Astrocyte of the spinal cord (primary cell): ENCODE data around the gene CDK5R2.

Experiments
- DNase-seq: peaks from one replicate; pipeline ENCODE4 v3.0.0; 2011; ENCODE audit warnings: low read depth, low spot score
- H3K4me3 ChIP-seq: 2 replicates; pipeline ENCODE4 v1.5.1; 2011; ENCODE audit warnings: low read depth, mild to moderate bottlenecking, low read length, moderate library complexity
- CTCF ChIP-seq: IDR thresholded peaks from 2 replicates; pipeline ENCODE4 v1.5.1; 2012; ENCODE audit warnings: low read depth, mild to moderate bottlenecking, low read length, inconsistent platforms
- in situ Hi-C: cut with HindIII; loops from 2 replicates; pipeline ENCODE4 v1.10.0; 2017; ENCODE audit warnings: low sequenced_read_pairs

CDK5R2 gene

GRCh38 chr2:218999881-219000568 is 40.6 kb downstream of the CDK5R2 start:
- H3K4me3 ChIP-seq: no peak overlapping the region
- in situ Hi-C loops: no loop called here
- DNase-seq: no peak
- TF ChIP-seq CTCF: no peak

- TF ChIP-seq CTCF: no peak
- no peak for DNase-seq
- H3K4me3 ChIP-seq: no peak overlapping the region
- in situ Hi-C loops: no loop called here
Measured at GRCh38 chr2:219000569-219000960, 41.1 kb downstream of the CDK5R2 start.

- no peak for TF ChIP-seq CTCF
- H3K4me3 ChIP-seq: no peak overlapping the region
- DNase-seq: no peak
- in situ Hi-C loops: no loop called here
Measured at GRCh38 chr2:219001100-219001576, 41.7 kb downstream of the CDK5R2 start.

GRCh38 chr2:219001577-219002394 is 42.3 kb downstream of the CDK5R2 start:
- in situ Hi-C loops: no loop called here
- TF ChIP-seq CTCF: no peak
- no peak for DNase-seq

GRCh38 chr2:219002395-219003266 is 43.2 kb downstream of the CDK5R2 start:
- no peak overlapping the region for H3K4me3 ChIP-seq
- in situ Hi-C loops: no loop called here
- DNase-seq: no peak
- TF ChIP-seq CTCF: peak; percentile 34

More at GRCh38 chr2:219001577-219002394, 42.3 kb downstream of the CDK5R2 start:
- no peak overlapping the region for H3K4me3 ChIP-seq

- no peak overlapping the region for H3K4me3 ChIP-seq
- in situ Hi-C loops: no loop called here
- no peak for TF ChIP-seq CTCF
Measured at GRCh38 chr2:219003267-219003634, 43.8 kb downstream of the CDK5R2 start.

More at GRCh38 chr2:219003267-219003634, 43.8 kb downstream of the CDK5R2 start:
- no peak for DNase-seq
